Left cardiac atrium (tissue), 4 donors: Measurements from ENCODE around the gene RALGAPA2. TPM values are rescaled to one million over a fixed set of nuclear protein-coding genes. Genes with fewer than 3 reads are reported as not detected.

Experiments
- ATAC-seq, 2 donors: fragments of 200-7000 bp; cut with Tn5 transposase; one replicate each; pipeline ENCODE4 v1.9.1; 2020; ENCODE audit warnings: mild to moderate bottlenecking in 2 of 2, moderate library complexity in 2 of 2
- DNase-seq: peaks from one replicate; pipeline ENCODE4 v3.0.0-alpha.2; 2020
- intact Hi-C, 2 donors: fragments of 100-400 bp; cut with DNase I; formaldehyde crosslinking; loops; one replicate each; pipeline versions ENCODE4 v1.14.1 to v1.15.1; 2022 to 2023
- total RNA-seq, 2 donors: library from RNA; stranded (reverse); fragmentation: NEBNext Ultra II Directional; extraction: Animal tissue kit (Norgen Biotek cat#: 25700); gene quantifications; one replicate each; pipeline ENCODE4 v1.2.1, GENCODE V29; 2021
- donor health status: DM: no; HTN: yes; CAD: no.
- donor health status: DM: no; HTN: yes; CAD: no; lungs with severe emphysema.
- donor health status: DM: yes; HTN: yes; CAD: no.
- donor health status: Dilated cardiomyopathy.

RALGAPA2 gene
- total RNA-seq, 2 donors from 2014 or later: 29.9 to 35.2 TPM

DNA sequence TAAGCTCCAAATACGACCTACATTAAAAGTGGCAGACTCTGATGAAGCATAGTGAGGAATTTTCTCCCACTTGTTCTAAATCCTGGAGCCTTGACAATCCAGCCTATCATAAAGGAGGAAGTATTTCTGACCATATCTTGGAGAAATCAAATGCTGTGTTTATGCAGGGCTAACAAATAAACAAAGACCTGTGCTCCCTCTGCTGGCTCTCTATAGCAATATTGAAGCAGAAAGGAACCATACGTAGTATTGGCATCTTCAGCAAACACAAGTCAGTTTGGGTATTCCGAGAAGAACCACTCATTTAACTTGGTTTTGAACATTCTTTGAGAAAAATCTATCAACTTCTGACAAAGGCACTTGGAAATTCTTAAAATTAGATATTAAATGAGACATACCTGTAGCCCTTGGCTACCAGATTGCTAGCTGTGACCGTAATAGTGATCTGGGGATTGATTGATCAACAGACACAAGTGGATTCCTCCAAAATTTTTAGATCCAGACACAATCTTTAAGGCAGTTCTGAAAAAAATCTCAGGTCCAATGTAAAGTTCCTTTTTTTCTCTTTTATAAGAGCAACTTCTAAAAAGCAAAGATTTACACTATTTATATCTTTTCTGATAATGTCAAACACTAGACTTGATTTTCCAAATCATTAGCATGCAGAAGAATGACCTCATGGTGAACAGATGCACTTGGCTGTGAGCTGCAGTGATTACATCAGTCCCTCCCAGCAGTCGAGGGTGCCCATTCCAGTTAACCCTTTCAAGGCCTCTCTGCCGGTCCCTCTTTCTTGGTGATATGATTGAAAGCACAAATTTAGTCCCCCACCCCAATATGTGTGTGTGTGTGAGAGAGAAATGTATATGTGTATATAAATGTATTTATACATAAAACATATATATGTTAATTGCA, 304.3 kb downstream of the RALGAPA2 start:
- DNase-seq: no peak
- intact Hi-C loops: no loop called here
- peak in 1 of 2 donors; percentile 54 for ATAC-seq

- DNase-seq: no peak
- ATAC-seq: no peak
- intact Hi-C loops: no loop called here
Observed at GRCh38 chr20:20406306-20406705, 306.1 kb downstream of the RALGAPA2 start.

DNA sequence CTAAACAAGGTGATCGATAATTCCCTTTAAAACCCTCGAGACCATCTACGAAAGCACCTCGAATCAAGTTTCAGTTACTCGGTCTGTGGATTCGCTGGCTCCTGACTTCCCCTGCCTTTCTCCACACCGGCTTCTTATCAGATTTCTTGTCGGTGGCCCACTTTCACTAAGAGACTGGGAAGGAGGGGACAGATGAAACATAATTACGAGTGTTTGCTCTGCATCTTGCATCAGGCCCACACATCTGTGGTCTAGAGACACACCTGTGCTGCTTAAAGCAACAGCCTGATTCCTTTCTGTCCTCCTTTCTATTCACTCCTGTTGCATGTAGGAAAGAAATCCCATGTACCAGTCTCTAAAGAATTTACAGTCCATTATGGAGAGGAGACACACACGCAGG, 306.8 kb downstream of the RALGAPA2 start:
- no peak for ATAC-seq
- intact Hi-C loops: no loop called here

DNA sequence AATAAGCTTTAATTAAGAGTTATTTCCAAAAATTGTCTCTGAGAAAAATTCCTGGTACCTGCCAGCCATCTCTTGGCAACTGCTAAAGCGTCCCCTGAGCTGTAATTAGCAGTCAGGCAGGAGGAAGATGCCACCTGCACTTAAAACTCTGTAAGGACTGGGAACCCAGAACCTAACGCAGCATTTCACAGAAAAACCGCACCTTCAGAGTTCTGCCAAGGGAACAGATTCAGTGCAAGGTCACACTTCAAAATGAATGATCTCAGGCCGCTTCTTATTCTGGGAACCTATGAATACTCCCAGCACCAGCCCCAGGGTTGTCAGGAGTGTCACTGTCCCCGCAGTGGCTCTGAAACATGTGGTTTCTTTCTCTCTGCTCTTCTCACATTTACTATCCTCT, 307.8 kb downstream of the RALGAPA2 start:
- intact Hi-C loops: no loop called here
- DNase-seq (no peak), ATAC-seq (no peak)

More for the DNA sequence above, 306.8 kb downstream of the RALGAPA2 start:
- DNase-seq: no peak

DNA sequence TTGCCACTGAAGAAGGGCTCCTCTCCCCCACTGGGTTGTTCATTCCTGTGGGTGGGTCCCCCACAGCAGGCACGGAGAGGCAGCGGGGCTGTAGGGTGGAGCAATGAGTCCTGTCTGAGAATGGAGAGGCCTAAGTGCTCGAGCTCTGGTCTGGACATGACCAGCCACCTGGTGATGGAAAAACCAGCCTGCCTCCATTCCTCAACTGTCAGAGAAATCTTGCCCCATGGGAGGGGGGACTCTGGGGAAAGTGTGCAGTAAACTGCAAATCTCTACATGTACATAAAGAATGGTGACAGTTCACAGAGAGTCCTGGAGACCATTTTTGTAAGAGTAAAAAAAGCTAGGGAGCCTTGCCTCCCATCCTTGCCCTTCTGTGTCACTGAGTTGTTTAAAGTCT, 310.5 kb downstream of the RALGAPA2 start:
- intact Hi-C loops: no loop called here
- ATAC-seq: no peak

DNA sequence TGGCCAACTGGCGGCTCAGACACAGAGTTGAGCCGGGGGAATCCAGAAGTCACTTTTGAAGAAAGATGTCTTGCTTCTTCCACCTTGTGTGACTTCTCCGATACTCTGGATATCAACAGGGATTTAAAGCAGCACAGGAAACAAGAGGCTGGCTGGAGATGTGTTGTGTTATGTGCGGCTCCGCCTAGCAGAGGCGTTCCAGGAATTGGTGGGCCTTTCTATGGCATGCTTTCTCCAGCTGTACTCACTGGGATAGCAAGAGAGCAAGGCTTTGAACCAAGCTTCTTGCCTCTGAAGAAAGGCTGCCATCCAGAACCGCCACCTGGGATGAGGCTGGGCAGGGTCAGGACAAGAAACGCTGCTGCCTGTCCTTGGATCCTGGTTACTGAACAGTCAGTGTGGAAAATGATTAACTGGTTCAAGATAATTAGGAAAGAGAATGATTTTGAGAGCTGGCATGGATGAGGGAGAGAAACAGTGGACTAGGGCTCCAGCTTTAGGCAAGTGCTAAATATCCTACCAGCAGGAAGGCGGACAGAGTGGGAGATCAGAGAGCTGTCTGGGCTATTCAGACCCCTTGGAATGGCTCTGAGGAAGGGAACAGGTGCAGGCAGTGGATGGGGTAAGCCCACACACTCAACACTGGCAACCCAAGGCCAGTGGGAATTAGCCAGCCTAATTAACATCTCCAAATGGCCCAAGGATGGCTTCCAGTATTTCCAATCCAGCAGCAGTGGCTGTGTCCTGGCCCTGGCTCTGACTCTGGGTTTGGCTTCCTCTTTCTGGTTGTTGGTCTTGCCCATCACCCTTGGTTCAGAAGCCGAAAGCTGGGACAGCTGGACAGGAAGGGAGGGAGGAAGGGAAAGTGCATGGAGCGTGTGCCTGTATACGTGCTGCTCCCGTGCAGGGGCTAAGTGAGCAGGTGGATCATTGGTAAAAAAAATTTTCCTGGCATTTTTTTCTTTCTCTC, 312.6 kb downstream of the RALGAPA2 start:
- no peak for DNase-seq
- peak in 1 of 2 donors; percentile 18 for ATAC-seq
- intact Hi-C loops: no loop called here

More for the DNA sequence above, 310.5 kb downstream of the RALGAPA2 start:
- no peak for DNase-seq

GRCh38 chr20:20398123-20398522, 314.3 kb downstream of the RALGAPA2 start:
- ATAC-seq (no peak), DNase-seq (no peak)
- intact Hi-C loops: no loop called here

- DNase-seq (no peak), ATAC-seq (no peak)
- intact Hi-C loops: no loop called here
Observed at GRCh38 chr20:20396794-20397193, 315.6 kb downstream of the RALGAPA2 start.

DNA sequence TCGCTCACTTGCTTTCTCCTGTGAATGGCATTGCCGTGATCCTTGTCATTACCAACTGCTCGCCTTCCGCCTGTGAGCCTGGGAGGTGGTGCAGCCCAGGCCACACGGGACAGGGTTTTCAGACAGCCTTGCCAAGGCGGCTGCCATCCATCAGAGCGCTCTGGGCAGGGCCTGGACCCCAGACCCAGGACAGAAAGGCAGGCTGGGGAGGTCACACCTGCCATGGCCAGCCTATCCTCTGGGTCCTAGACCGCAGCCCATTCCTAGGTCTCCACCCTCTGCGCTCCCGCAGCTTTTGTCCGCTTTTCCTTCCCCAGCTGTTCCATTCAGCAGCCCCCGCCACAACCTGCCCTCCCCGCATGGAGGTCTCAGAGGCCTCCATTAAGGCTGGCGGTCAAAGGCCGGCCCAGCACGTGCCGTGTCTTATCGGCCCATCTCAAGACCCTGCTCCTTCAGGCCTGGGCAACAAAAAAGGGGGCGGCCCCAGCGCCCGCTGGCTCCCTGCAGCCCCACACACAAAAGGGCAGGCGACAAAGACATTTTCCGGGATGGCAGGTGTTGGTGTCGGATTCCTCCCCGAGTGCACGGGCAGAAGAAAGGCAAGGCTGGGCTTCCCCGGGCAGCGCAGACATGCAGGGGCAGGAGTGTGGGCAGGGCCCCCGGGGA, 316.4 kb downstream of the RALGAPA2 start:
- DNase-seq (no peak), ATAC-seq (no peak)
- intact Hi-C loops: no loop called here

DNA sequence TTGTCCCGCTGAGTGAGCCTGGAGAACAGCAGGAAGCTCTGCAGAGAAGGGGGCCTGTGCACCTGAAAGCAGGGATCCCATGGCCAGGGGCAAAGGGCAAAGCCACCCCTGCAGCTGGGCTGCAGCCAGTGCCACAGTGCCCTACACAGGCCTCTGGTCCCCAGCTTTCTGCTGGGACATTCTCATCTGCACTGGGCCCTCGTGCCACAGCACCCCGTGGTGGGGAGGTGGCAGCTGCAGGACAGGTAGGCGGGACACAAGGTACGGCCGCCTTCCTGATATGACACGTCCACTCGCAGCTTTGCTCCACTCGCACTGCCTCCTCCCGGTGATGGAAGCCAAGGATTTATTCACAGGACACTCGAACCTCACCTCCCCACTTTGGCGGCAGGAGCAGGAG, 317.4 kb downstream of the RALGAPA2 start:
- ATAC-seq: no peak
- intact Hi-C loops: no loop called here
- DNase-seq: no peak

DNA sequence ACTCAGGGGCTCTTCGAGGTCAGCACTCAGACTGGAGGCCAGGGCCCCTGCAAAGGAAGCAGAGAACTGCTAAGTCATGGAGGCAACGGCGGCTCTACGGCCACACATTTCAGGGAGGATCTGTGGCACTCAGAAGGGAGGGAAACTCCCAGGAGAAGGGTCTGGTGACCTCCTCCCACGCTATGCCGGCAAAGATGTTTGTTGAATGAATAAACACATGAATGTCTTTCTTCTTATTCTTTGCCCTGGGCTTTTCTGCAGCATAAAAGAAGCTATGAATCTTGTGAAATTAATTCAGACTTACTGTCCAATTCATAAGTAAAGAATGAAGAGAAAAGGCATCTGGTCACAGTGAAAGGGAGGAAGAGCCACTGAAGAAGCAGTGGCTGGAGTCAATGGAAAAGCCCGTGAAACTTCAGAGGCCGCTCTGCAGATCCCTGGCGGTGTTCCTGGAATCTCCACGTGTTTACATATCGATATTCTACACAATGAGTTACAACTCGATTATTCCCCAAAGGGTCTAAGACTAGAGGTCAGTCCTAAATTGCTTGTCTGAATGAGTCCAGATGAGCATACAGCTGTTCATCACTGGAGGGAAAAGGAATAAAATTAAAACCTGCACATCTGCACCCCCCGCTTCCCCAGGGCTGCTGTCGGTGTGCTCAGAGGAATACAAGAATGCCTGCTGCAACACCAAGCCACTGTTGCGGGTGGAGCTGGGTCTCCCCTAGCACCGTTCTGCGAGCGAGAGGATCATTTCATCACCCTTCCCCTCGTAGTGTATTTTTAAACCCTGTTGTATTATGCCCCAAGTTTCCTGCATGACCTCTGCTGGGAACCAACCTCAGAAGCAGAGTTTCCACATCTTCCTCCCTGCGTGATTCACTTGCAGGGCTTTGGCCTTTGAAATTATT, 319.0 kb downstream of the RALGAPA2 start:
- DNase-seq (no peak), ATAC-seq (no peak)
- intact Hi-C loops: no loop called here

DNA sequence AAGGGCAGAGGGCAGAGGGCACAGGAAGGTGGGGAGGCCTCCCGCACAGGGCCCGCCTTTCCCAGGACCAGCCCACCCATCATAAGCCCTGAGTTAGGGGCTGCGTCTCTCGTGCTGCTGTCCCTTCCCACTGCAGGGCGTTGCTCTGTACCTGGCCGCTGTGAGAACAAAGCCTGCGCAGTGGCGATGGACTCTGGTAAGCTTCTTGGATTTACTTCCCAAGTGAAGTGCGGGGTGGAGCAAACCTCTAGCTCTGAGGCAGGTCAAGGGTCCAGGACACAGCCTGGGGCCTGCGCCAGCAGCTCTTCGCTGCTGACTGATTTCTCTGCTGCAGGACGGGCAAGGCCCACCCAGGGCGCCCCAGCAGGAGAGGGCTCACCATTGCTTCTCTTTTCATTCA, 320.7 kb downstream of the RALGAPA2 start:
- intact Hi-C loops: no loop called here
- ATAC-seq: no peak
- no peak for DNase-seq

DNA sequence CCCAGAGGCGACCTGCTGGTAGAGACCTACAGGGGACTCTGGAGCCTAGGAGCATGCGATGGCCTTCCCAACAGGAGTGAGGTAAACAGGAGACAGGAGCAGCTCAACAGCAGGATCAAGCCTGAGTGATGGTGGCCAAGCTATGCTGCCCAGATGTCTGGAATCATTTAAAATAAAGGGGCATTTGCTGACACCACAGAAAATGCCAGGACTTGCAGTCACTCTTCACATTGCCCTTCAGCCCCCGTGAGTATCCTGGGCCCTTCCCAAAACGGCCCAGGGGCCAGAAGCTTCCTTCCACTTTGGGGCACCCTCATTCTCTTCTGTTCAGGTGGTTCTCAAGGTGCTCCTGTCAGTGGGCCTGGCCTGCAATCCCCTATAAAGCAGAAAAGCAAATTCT, 321.3 kb downstream of the RALGAPA2 start:
- no peak for ATAC-seq
- DNase-seq: no peak
- intact Hi-C loops: no loop called here

DNA sequence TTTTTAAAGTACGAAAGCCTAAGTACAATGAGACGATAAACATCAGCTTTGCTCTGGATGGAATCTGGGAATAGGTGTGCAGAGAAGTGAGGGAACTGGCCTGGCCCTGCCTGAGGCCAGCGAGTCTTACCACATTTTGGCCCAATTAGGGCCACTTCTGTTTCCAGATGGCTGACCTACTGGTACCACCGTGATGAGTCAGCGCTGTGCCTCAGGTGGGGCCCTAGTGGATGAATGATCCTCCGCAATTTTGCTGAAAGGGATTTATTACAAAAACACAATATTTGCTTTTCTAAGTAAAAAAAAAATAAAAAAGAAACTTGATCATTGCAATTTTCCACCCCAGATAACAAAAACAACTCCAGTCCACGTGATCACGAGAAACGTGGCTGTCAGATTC, 322.1 kb downstream of the RALGAPA2 start:
- no peak for ATAC-seq
- no peak for DNase-seq
- intact Hi-C loops: no loop called here

DNA sequence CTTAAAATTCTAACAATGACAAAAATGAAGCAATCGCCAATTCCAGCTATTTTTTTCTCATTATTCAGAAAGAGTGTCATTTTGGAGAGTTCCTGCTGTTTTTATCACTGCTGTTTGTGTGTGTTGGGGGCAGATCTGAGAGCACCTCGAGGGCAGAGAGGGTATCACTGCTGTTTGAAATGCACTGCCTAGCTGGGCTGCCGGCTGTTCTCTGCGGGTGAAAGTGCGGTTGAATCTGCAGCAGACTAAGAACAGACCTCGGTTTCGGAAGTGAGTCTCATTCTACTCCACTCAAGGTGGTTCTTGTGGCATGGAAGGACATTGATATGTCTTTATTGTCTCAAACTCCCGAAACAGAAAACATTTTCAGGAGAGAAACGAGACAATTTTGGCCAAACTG, 326.3 kb downstream of the RALGAPA2 start:
- ATAC-seq: no peak
- intact Hi-C loops: no loop called here

GRCh38 chr20:20375862-20376261, 336.6 kb downstream of the RALGAPA2 start:
- intact Hi-C loops: no loop called here
- DNase-seq (no peak), ATAC-seq (no peak)

More for the DNA sequence above, 326.3 kb downstream of the RALGAPA2 start:
- DNase-seq: no peak

GRCh38 chr20:20373091-20373571, 339.3 kb downstream of the RALGAPA2 start:
- DNase-seq: no peak
- intact Hi-C loops: no loop called here
- peak in 1 of 2 donors; percentile 43 for ATAC-seq

DNA sequence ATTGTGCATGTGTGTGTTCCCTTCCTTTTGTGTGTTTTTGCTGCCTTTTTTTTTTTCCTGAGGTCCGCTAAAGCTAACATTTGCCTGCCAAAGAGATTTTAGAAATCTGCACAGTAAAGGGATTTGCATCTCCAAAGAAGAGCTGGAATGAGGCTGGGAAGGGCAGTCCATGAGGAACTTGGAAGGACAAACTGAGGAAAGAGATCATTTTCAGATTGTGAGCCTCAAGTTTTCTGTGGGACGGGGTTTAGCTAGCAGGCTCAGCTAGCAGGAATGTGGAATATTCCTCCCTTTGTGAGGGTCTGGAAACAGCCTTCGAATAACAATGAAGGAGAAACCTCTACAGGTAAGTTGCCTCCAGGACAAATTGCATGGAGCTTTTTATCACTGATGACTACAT, 340.8 kb downstream of the RALGAPA2 start:
- DNase-seq: no peak
- intact Hi-C loops: no loop called here
- ATAC-seq: no peak
